HG03439 (cell line): Measurements from ENCODE around the gene NUP50.

ENCODE experiments used
- ATAC-seq: cut with Tn5 transposase; IDR thresholded peaks from one replicate; pipeline ENCODE4 v1.9.1; 2021; ENCODE audit warnings: mild to moderate bottlenecking, moderate library complexity; ENCODE audit not compliant: unreplicated experiment

NUP50 gene

GRCh38 chr22:45226503-45227186 lies 62.9 kb downstream of the NUP50 start:
- no peak for ATAC-seq

- ATAC-seq: no peak
Measured at GRCh38 chr22:45227645-45228400, 64.1 kb downstream of the NUP50 start.

- ATAC-seq: no peak
Measured at GRCh38 chr22:45228401-45228754, 64.7 kb downstream of the NUP50 start.

- ATAC-seq: no peak
Measured at GRCh38 chr22:45229181-45229580, 65.5 kb downstream of the NUP50 start.

GRCh38 chr22:45230026-45230721 lies 66.4 kb downstream of the NUP50 start:
- no peak for ATAC-seq

DNA sequence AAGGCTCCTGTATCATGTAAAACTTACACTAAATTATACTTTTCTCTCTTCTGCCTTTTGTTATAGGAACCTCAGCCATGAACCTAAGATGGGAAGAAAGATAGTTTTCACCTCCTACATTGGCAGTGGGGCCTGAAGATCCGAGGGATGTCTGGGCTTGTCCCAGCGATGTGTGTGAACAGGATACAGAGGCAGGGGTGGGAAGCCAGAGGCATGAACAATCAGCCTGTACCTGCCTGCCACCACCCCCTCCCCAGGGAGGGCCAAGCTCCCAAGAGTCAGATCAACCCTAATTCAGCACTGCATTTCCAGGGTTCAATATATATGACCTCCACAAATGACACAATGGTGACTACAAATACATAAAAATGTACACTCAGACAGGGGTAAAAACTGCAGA lies 67.6 kb downstream of the NUP50 start:
- ATAC-seq: no peak

GRCh38 chr22:45233386-45233785 lies 69.7 kb downstream of the NUP50 start:
- no peak for ATAC-seq

GRCh38 chr22:45233827-45234226 lies 70.1 kb downstream of the NUP50 start:
- no peak for ATAC-seq

DNA sequence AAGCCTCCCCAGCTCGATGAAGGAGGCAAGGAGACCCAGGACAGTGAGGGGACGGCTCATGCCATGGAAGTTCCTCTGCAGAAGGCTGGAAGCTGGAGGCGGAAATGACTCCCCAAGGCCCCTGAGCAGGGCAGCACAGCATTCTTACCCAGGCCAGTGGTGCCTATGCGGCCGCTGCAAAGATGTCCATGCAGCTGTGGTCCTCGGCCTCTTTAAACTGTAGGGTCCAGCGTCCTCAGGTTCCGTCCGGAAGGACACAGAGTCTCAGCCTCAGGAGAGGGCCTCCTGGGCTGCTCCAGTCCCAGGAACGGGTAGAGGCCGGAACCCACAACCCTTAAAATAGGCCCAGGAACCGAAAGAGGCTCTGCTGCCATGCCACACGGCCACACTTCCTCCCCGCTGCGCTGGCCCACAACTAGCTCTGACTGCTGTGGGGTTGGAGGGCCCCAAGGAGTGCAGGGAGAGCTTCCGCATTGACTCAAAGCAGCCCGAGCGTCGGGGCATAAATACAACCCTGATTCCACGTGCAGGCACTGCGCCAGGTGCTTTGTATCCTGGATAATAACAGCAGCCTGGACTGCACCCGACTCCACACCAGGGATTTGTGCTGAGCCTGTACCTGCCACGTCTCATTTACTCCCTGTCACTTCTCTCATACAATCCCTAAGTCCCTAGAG lies 71.5 kb downstream of the NUP50 start:
- peak; percentile 74 for ATAC-seq

GRCh38 chr22:45235851-45236342 lies 72.2 kb downstream of the NUP50 start:
- peak; percentile 5 for ATAC-seq

GRCh38 chr22:45237065-45237990 lies 73.6 kb downstream of the NUP50 start:
- ATAC-seq: no peak
